ENCODE measurements around the gene HTT. TPM values are rescaled to one million over a fixed set of nuclear protein-coding genes. Genes with fewer than 3 reads are reported as not detected.
A peak's percentile ranks its signal among the peaks of the same experiment; 100 is the strongest.

HTT gene
- total RNA-seq, 6 experiments from 2014 or later = 25.5 to 37.8 (median 30.3) TPM

DNA sequence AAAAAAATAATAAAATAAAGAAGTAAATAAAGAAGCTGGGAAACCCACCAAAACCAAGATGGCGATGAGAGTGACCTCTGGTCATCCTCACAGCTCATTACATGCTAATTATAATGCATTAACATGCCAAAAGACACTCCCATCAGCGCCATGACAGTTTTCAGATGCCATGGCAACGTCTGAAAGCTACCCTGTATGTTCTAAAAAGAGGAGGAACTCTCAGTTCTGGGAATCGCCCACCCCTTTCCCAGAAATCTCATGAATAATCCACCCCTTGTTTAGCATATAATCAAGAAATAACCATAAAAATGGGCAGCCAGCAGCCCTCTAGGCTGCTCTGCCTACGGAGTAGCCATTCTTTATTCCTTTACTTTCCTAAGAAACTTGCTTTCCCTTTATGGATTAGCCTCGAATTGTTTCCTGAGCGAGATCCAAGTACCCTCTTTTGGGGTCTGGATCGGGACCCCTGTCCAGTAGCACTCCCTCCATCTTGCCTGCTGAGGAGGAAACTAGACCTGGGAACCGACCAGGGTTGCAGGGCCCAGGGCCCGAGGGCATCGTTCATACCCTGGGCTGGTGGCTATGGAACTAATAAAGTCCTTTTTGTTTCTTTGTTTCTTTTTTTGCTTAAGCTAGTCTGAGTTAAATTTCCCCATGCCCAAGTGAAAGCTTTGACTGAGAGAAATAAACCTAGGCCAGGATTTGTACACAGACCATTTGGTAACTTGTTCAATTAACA is 31.0 kb upstream of the HTT start:
- DNase-seq = no peak
- Histone ChIP-seq H3K4me1 (peaks cover 0 to 10% (median 0%) of the 10 kb centered on the region in 4 donors), H3K27ac (no peak overlapping the region), H3K4me3 (no peak overlapping the region), H3K36me3 (no peaks in the 10 kb centered on the region), H3K9me3 (no peaks in the 10 kb centered on the region), H3K27me3 (no peaks in the 10 kb centered on the region)
- no peak for ATAC-seq
- 86% methylated on average over 10 of the region's 11 CpGs for WGBS (ENCODE audit: insufficient coverage, low coverage, low lambda C conversion rate, missing lambda C conversion rate)
- intact Hi-C loops (cut with DNase I) = no loop called here
- TF ChIP-seq POLR2A (IDR thresholded peaks at IDR 0.05) = no peak
- no peak for TF ChIP-seq CTCF (IDR thresholded peaks at IDR 0.05)

- Histone ChIP-seq H3K4me1 (peaks cover 0 to 10% (median 0%) of the 10 kb centered on the region in 4 donors), H3K27me3 (no peaks in the 10 kb centered on the region), H3K9me3 (no peaks in the 10 kb centered on the region), H3K27ac (no peak overlapping the region), H3K36me3 (no peaks in the 10 kb centered on the region), H3K4me3 (no peak overlapping the region)
- no peak for TF ChIP-seq POLR2A (IDR thresholded peaks at IDR 0.05)
- TF ChIP-seq CTCF (IDR thresholded peaks at IDR 0.05) = no peak
- intact Hi-C loops (cut with DNase I) = no loop called here
- peak in 3 of 4 donors; percentile 9 to 44 (median 17) for ATAC-seq
- WGBS (ENCODE audit: insufficient coverage, low coverage, low lambda C conversion rate, missing lambda C conversion rate) = 65% methylated on average over 18 of the region's 22 CpGs
- DNase-seq = peak in 2 of 3 donors; percentile 70 to 76
Measured at GRCh38 chr4:3044870-3045819, 29.3 kb upstream of the HTT start.

- Histone ChIP-seq H3K27ac (no peak overlapping the region), H3K36me3 (no peaks in the 10 kb centered on the region), H3K4me3 (no peak overlapping the region), H3K4me1 (peaks cover 0 to 10% (median 0%) of the 10 kb centered on the region in 4 donors), H3K9me3 (no peaks in the 10 kb centered on the region), H3K27me3 (no peaks in the 10 kb centered on the region)
- no peak for ATAC-seq
- whole genome bisulfite sequencing (ENCODE audit: insufficient coverage, low coverage, low lambda C conversion rate, missing lambda C conversion rate) = 59% methylated on average over 6 of the region's 7 CpGs
- DNase-seq = no peak
- TF ChIP-seq CTCF (IDR thresholded peaks at IDR 0.05) (no peak), POLR2A (IDR thresholded peaks at IDR 0.05) (no peak)
- intact Hi-C loops (cut with DNase I) = no loop called here
Measured at GRCh38 chr4:3046162-3046561, 28.3 kb upstream of the HTT start.

- intact Hi-C loops (cut with DNase I) = no loop called here
- Histone ChIP-seq H3K27ac (no peak overlapping the region), H3K4me1 (peaks cover 0 to 6% (median 0%) of the 10 kb centered on the region in 4 donors), H3K36me3 (no peaks in the 10 kb centered on the region), H3K27me3 (no peaks in the 10 kb centered on the region), H3K9me3 (no peaks in the 10 kb centered on the region), H3K4me3 (no peak overlapping the region)
- 85% methylated on average over 4 of the region's 4 CpGs for WGBS (ENCODE audit: insufficient coverage, low coverage, low lambda C conversion rate, missing lambda C conversion rate)
- DNase-seq = no peak
- no peak for TF ChIP-seq CTCF (IDR thresholded peaks at IDR 0.05)
- TF ChIP-seq POLR2A (IDR thresholded peaks at IDR 0.05) = no peak
- no peak for ATAC-seq
Measured at GRCh38 chr4:3046623-3047022, 27.9 kb upstream of the HTT start.
